Uterus (tissue), 4 donors: ENCODE measurements around the gene STK38. TPM values are rescaled to one million over a fixed set of nuclear protein-coding genes. Genes with fewer than 3 reads are reported as not detected.

Source experiments
- DNase-seq, 2 donors: peaks; one replicate each; pipeline ENCODE4 v3.0.0-alpha.2; 2019 to 2020
- H3K27ac ChIP-seq, 2 donors: fragments of 200-600 bp; sonication (generic); 1 replicate in 1 of 2; 2 replicates in 1 of 2; pipeline ENCODE4 v1.5.1; 2016 to 2018
- H3K27me3 ChIP-seq, 2 donors: fragments of 200-600 bp; sonication (generic); one replicate each; pipeline ENCODE4 v1.5.1; 2018 to 2019; ENCODE audit warnings: control low read depth in 1 of 2
- H3K36me3 ChIP-seq, 2 donors: fragments of 200-600 bp; sonication (generic); one replicate each; pipeline ENCODE4 v1.5.1; 2019; ENCODE audit warnings: control low read depth in 1 of 2
- H3K4me1 ChIP-seq, 2 donors: fragments of 200-600 bp; sonication (generic); one replicate each; pipeline ENCODE4 v1.5.1; 2018 to 2019; ENCODE audit warnings: control low read depth in 1 of 2
- H3K4me3 ChIP-seq, 2 donors: fragments of 200-600 bp; sonication (generic); 1 replicate in 1 of 2; 2 replicates in 1 of 2; pipeline ENCODE4 v1.5.1; 2018 to 2019; ENCODE audit warnings: mild to moderate bottlenecking in 1 of 2
- H3K9me3 ChIP-seq, 2 donors: fragments of 200-600 bp; sonication (generic); one replicate each; pipeline ENCODE4 v1.5.1; 2019; ENCODE audit warnings: control low read depth in 1 of 2
- POLR2A ChIP-seq, 2 donors: fragments of 450-650 bp; IDR thresholded peaks; one replicate each; pipeline ENCODE4 v1.6.1; 2016; ENCODE audit warnings: antibody characterized with exemption in 2 of 2, mild to moderate bottlenecking in 1 of 2, moderate library complexity in 1 of 2
- intact Hi-C: fragments of 100-400 bp; cut with DNase I; formaldehyde crosslinking; loops from one replicate; pipeline ENCODE4 v1.15.1; 2023; ENCODE audit warnings: low total_unique reads
- total RNA-seq, 4 donors: library from RNA; depleted of rRNA in 3 of 4; stranded (reverse); fragments of >200 nt in 3 of 4; gene quantifications; one replicate each; pipeline versions ENCODE4 v1.1.0 to v1.2.4, GENCODE V29; 2014 to 2023
- TF ChIP-seq, protein P1 (sequence below), 4 experiments: fragments of 200-600 bp in 2 of 4; fragments of 450-650 bp in 2 of 4; sonication (generic) in 2 of 4; IDR thresholded peaks; one replicate each; pipeline ENCODE4 v1.5.1; 2016 to 2019; ENCODE audit warnings: antibody characterized with exemption in 4 of 4, mild to moderate bottlenecking in 2 of 4, moderate library complexity in 1 of 4
- donor health status: DM: yes; HTN: yes; CAD: no.

Gene STK38
- total RNA-seq, 4 donors from 2014 or later = 10.6 to 30.0 (median 20.5) TPM

DNA sequence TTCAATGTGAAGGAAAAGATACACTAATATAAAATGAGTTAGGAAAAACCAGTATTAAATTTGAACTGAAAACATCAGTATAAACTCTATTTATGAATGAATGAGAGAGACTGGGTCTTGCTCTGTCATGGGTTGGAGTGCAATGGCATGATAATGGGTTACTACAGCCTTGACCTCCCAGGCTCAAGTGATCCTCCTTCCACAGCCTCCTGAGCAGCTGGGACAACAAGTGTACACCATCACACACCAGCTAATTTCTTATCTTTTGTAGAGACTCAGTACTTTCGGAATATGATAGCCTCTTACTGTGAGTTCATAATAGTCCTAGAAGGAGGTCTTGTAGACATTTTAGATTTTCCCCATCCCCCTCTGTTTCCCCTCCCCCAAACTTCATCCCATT, 83.0 kb downstream of the STK38 start:
- no peaks in the 10 kb centered on the region for H3K9me3 ChIP-seq
- H3K27ac ChIP-seq = no peak overlapping the region
- H3K4me3 ChIP-seq = no peak overlapping the region
- TF ChIP-seq POLR2A (IDR thresholded peaks at IDR 0.05) = no peak
- TF ChIP-seq, protein P1, sequence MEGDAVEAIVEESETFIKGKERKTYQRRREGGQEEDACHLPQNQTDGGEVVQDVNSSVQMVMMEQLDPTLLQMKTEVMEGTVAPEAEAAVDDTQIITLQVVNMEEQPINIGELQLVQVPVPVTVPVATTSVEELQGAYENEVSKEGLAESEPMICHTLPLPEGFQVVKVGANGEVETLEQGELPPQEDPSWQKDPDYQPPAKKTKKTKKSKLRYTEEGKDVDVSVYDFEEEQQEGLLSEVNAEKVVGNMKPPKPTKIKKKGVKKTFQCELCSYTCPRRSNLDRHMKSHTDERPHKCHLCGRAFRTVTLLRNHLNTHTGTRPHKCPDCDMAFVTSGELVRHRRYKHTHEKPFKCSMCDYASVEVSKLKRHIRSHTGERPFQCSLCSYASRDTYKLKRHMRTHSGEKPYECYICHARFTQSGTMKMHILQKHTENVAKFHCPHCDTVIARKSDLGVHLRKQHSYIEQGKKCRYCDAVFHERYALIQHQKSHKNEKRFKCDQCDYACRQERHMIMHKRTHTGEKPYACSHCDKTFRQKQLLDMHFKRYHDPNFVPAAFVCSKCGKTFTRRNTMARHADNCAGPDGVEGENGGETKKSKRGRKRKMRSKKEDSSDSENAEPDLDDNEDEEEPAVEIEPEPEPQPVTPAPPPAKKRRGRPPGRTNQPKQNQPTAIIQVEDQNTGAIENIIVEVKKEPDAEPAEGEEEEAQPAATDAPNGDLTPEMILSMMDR (IDR thresholded peaks at IDR 0.05) = no peak
- H3K4me1 ChIP-seq = peaks cover 0 to 2% of the 10 kb centered on the region in 2 donors
- no peak for DNase-seq
- no peaks in the 10 kb centered on the region for H3K27me3 ChIP-seq
- intact Hi-C loops = no loop called here
- H3K36me3 ChIP-seq = no peaks in the 10 kb centered on the region

DNA sequence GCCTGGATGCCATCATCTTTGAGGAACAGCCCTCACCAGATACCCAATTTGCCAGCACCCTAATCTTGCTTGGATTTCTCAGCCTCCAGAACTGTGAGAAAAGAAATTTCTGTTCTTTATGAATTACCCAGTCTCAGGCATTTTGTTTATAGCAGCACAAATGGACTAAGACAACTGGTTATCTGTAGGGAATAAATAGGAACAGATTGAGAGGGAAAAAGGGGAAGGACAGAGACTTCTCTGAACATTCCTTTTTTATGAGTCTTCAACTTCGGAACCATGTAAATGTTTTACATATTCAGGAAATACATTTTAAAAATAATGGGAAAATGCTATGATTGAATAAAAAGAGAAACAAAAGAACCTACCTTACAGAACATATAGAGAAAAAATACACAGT, 83.6 kb downstream of the STK38 start:
- Histone ChIP-seq H3K4me3 (no peak overlapping the region), H3K27ac (no peak overlapping the region), H3K9me3 (no peaks in the 10 kb centered on the region), H3K36me3 (no peaks in the 10 kb centered on the region), H3K4me1 (peaks cover 0 to 6% of the 10 kb centered on the region in 2 donors), H3K27me3 (no peaks in the 10 kb centered on the region)
- TF ChIP-seq, protein P1 (IDR thresholded peaks at IDR 0.05) = no peak
- TF ChIP-seq POLR2A (IDR thresholded peaks at IDR 0.05) = no peak
- no peak for DNase-seq
- intact Hi-C loops = no loop called here

DNA sequence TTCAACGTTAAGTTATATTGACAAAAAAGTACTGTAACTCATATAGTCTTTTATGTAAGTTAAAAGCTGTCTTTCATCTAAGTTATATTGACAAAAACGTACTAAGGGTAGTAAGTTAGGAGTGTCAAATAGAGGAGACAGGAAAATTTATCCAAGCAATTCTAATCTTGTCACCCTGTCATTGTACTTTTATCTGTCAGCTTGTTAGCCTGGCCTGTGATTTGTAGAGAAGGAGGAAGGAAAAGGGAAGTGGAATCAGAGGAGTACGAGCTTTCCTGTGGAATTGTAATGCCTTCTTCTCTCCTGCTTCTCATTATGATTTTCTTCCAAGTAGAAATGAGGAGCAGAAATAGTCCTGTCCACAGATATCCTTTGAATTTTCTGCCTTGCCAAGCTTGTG, 85.6 kb downstream of the STK38 start:
- Histone ChIP-seq H3K9me3 (no peaks in the 10 kb centered on the region), H3K27ac (no peak overlapping the region), H3K36me3 (no peaks in the 10 kb centered on the region), H3K4me3 (no peak overlapping the region), H3K4me1 (peaks cover 0 to 6% of the 10 kb centered on the region in 2 donors), H3K27me3 (no peaks in the 10 kb centered on the region)
- intact Hi-C loops = no loop called here
- DNase-seq = no peak
- no peak for TF ChIP-seq POLR2A (IDR thresholded peaks at IDR 0.05)
- TF ChIP-seq, protein P1 (IDR thresholded peaks at IDR 0.05) = no peak

DNA sequence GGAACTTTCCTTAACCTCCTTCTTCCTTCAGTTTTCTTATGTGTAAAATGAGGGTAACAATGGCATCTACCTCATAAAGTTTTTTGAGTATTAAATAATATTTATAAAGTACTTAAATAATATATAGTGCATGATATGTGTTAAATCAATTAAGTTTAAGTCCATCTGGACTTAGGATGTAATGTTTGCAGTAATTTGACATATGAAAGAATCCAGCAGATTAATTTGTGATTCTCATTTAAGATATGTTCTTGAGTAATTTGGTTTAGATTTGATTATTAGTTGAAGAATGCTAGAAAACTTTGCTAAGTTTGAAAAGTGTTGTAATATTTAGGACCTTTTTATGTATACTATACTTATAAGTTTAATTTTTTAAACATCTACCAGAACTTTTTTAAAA, 86.4 kb downstream of the STK38 start:
- no peak for TF ChIP-seq POLR2A (IDR thresholded peaks at IDR 0.05)
- TF ChIP-seq, protein P1 (IDR thresholded peaks at IDR 0.05) = no peak
- peaks cover 0 to 6% of the 10 kb centered on the region in 2 donors for H3K4me1 ChIP-seq
- intact Hi-C loops = no loop called here
- DNase-seq = no peak
- H3K4me3 ChIP-seq = no peak overlapping the region
- H3K9me3 ChIP-seq = no peaks in the 10 kb centered on the region
- no peaks in the 10 kb centered on the region for H3K36me3 ChIP-seq
- no peak overlapping the region for H3K27ac ChIP-seq
- no peaks in the 10 kb centered on the region for H3K27me3 ChIP-seq

DNA sequence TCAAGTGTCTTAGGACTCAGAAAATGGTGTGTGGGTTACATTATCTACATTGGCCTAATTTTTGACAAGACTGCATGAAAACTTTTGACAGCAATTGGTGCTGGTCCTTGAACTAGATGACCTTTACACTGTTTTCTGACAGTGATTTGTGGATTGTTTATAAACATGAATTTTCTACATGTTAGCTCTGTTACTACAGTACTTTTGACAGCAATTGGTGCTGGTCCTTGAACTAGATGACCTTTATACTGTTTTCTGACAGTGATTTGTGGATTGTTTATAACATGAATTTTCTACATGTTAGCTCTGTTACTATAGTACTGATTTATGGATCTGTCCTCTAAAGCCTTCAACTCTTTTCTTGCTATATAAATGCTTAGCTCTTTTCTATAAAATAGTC, 87.8 kb downstream of the STK38 start:
- Histone ChIP-seq H3K27me3 (no peaks in the 10 kb centered on the region), H3K27ac (no peak overlapping the region)
- no peak for DNase-seq

More for the DNA sequence above, 87.8 kb downstream of the STK38 start:
- no peaks in the 10 kb centered on the region for H3K36me3 ChIP-seq
- H3K9me3 ChIP-seq = no peaks in the 10 kb centered on the region
- no peak for TF ChIP-seq POLR2A (IDR thresholded peaks at IDR 0.05)
- TF ChIP-seq, protein P1 (IDR thresholded peaks at IDR 0.05) = no peak
- peaks cover 0 to 6% of the 10 kb centered on the region in 2 donors for H3K4me1 ChIP-seq
- H3K4me3 ChIP-seq = no peak overlapping the region
- intact Hi-C loops = no loop called here
